Measurements from ENCODE around the gene ABCC11.

DNA sequence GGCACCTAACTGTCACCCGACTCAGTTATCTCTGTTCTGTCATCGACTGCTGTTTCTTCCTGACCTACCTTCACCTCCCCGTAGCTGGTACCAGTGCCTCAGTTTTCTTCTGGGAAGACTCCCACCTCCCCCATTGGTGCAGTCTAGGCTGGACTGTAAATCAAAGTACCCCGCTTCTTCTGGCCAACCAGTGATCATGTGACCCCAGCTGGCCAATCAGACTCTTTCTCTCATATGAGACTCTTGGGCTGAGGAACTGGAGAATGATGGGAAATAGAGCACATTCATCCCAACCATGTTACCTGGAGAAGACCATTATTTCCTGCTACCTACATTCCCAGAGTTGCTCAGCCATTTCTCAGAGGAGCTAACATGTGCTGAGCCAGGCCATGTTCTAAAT lies 23.8 kb downstream of the ABCC11 start:
- no peak for TF ChIP-seq SUZ12 (IDR thresholded peaks at IDR 0.05)
- TF ChIP-seq TARDBP (IDR thresholded peaks at IDR 0.05): no peak
- TF ChIP-seq ARNT (IDR thresholded peaks at IDR 0.05): no peak
- TF ChIP-seq FOXM1 (IDR thresholded peaks at IDR 0.05; ENCODE audit: borderline replicate concordance): no peak
- TF ChIP-seq LEF1 (IDR thresholded peaks at IDR 0.05; ENCODE audit: borderline replicate concordance): no peak
